ENCODE data around the gene VPREB1.
"Not testable (repeated sequence)": the region's sequence is repeated elsewhere in the genome, so short reads cannot be mapped to it uniquely, and the experiment has no call there.

- not testable (repeated sequence) for TF ChIP-seq CTCF (IDR thresholded peaks at IDR 0.05); ZFX (IDR thresholded peaks at IDR 0.05; ENCODE audit: borderline replicate concordance)
These were observed 48.9 kb downstream of the VPREB1 start for GRCh38 chr22:22293436-22293835.

All from 22Rv1 (cell line).